ENCODE results near the gene SLC39A11.
A peak's percentile ranks its signal among the peaks of the same experiment; 100 is the strongest.

The SLC39A11 gene

GRCh38 chr17:72971226-72971880 is 121.1 kb downstream of the SLC39A11 start:
- Mint-ChIP-seq H3K27me3 (ENCODE audit: low read depth) (no peaks in the 10 kb centered on the region), H3K4me3 (no peak overlapping the region)
- TF ChIP-seq CTCF (IDR thresholded peaks at IDR 0.05; ENCODE audit: unreplicated experiment in 3 of 3), result no peak

GRCh38 chr17:72970797-72971196 is 121.7 kb downstream of the SLC39A11 start:
- TF ChIP-seq CTCF (IDR thresholded peaks at IDR 0.05; ENCODE audit: unreplicated experiment in 3 of 3), result no peak
- H3K27ac Mint-ChIP-seq, result peak overlapping the region; percentile 7 to 61 (median 45)
- H3K4me3 Mint-ChIP-seq, result no peak overlapping the region
- H3K36me3 Mint-ChIP-seq (ENCODE audit: low read depth), result no peaks in the 10 kb centered on the region
- H3K27me3 Mint-ChIP-seq (ENCODE audit: low read depth), result no peaks in the 10 kb centered on the region
- H3K9me3 Mint-ChIP-seq, result peaks cover 2% of the 10 kb centered on the region
- H3K4me1 Mint-ChIP-seq, result peaks cover 31% of the 10 kb centered on the region

More at GRCh38 chr17:72971226-72971880, 121.1 kb downstream of the SLC39A11 start:
- H3K27ac Mint-ChIP-seq, result peak overlapping the region; percentile 7 to 61 (median 45)
- peaks cover 2% of the 10 kb centered on the region for H3K9me3 Mint-ChIP-seq
- H3K4me1 Mint-ChIP-seq, result peaks cover 31% of the 10 kb centered on the region
- H3K36me3 Mint-ChIP-seq (ENCODE audit: low read depth), result no peaks in the 10 kb centered on the region

GRCh38 chr17:72970246-72970645 is 122.2 kb downstream of the SLC39A11 start:
- peak overlapping the region in 2 of 3 experiments; percentile 62 to 70 for H3K27ac Mint-ChIP-seq
- no peak overlapping the region for H3K4me3 Mint-ChIP-seq
- peaks cover 31% of the 10 kb centered on the region for H3K4me1 Mint-ChIP-seq
- no peaks in the 10 kb centered on the region for H3K36me3 Mint-ChIP-seq (ENCODE audit: low read depth)
- peaks cover 2% of the 10 kb centered on the region for H3K9me3 Mint-ChIP-seq
- no peaks in the 10 kb centered on the region for H3K27me3 Mint-ChIP-seq (ENCODE audit: low read depth)
- no peak for TF ChIP-seq CTCF (IDR thresholded peaks at IDR 0.05; ENCODE audit: unreplicated experiment in 3 of 3)

- Mint-ChIP-seq H3K4me1 (peaks cover 31% of the 10 kb centered on the region), H3K27me3 (ENCODE audit: low read depth) (no peaks in the 10 kb centered on the region), H3K4me3 (no peak overlapping the region), H3K9me3 (peaks cover 2% of the 10 kb centered on the region), H3K36me3 (ENCODE audit: low read depth) (no peaks in the 10 kb centered on the region), H3K27ac (no peak overlapping the region)
- no peak for TF ChIP-seq CTCF (IDR thresholded peaks at IDR 0.05; ENCODE audit: unreplicated experiment in 3 of 3)
Measured at GRCh38 chr17:72969293-72969906, 123.1 kb downstream of the SLC39A11 start.

GRCh38 chr17:72968798-72969197 is 123.7 kb downstream of the SLC39A11 start:
- peaks cover 2% of the 10 kb centered on the region for H3K9me3 Mint-ChIP-seq
- no peaks in the 10 kb centered on the region for H3K36me3 Mint-ChIP-seq (ENCODE audit: low read depth)
- TF ChIP-seq CTCF (IDR thresholded peaks at IDR 0.05; ENCODE audit: unreplicated experiment in 3 of 3), result no peak
- peaks cover 31% of the 10 kb centered on the region for H3K4me1 Mint-ChIP-seq
- H3K27ac Mint-ChIP-seq, result no peak overlapping the region
- H3K4me3 Mint-ChIP-seq, result no peak overlapping the region
- no peaks in the 10 kb centered on the region for H3K27me3 Mint-ChIP-seq (ENCODE audit: low read depth)
